CD4-positive, alpha-beta memory T cell (primary cell): ENCODE measurements around the gene ALDH1A1. TPM values are rescaled to one million over a fixed set of nuclear protein-coding genes. Genes with fewer than 3 reads are reported as not detected.

ENCODE experiments used
- CTCF ChIA-PET: fragments of 350-600 bp; sonication (Branson Sonifier 250); formaldehyde crosslinking; loops from one replicate; lab custom pipeline; 2021; ENCODE audit warnings: inconsistent platforms; ENCODE audit not compliant: partially characterized antibody; lab: Charles Lee
- POLR2A ChIA-PET: fragments of 350-600 bp; sonication (Branson Sonifier 250); formaldehyde crosslinking; loops from one replicate; lab custom pipeline; 2021; ENCODE audit not compliant: partially characterized antibody; lab: Charles Lee
- DNase-seq, 5 donors: peaks; one replicate each; pipeline versions ENCODE4 v3.0.0 to v3.0.0-alpha.2; 2020 to 2022; ENCODE audit warnings: mixed read lengths in 1 of 5
- H3K27ac ChIP-seq: one replicate; pipeline ENCODE4 v1.7.0; 2013; ENCODE audit warnings: low read depth, low read length
- H3K27me3 ChIP-seq: 2 replicates; pipeline ENCODE4 v1.7.0; 2013; ENCODE audit warnings: mild to moderate bottlenecking, low read length, moderate library complexity; ENCODE audit not compliant: insufficient read depth
- H3K36me3 ChIP-seq: 2 replicates; pipeline ENCODE4 v1.7.0; 2013; ENCODE audit warnings: mild to moderate bottlenecking, low read length, moderate library complexity; ENCODE audit not compliant: insufficient read depth
- H3K4me1 ChIP-seq: 2 replicates; pipeline ENCODE4 v1.7.0; 2013; ENCODE audit warnings: mild to moderate bottlenecking, low read length, moderate library complexity; ENCODE audit not compliant: insufficient read depth
- H3K4me3 ChIP-seq, 2 donors: one replicate each; pipeline ENCODE4 v1.7.0; 2013; ENCODE audit warnings: low read length in 2 of 2, mild to moderate bottlenecking in 1 of 2
- H3K9me3 ChIP-seq, 2 donors: one replicate each; pipeline ENCODE4 v1.7.0; 2013; ENCODE audit warnings: low read length in 2 of 2, control low read depth in 1 of 2; ENCODE audit not compliant: control insufficient read depth in 1 of 2
- H3K27ac Mint-ChIP-seq, 7 donors: one replicate each; pipeline ENCODE4 v1.8.0; 2020 to 2021; ENCODE audit warnings: mixed read lengths in 7 of 7, mild to moderate bottlenecking in 6 of 7, inconsistent platforms in 3 of 7, moderate library complexity in 3 of 7
- H3K27me3 Mint-ChIP-seq, 2 donors: one replicate each; pipeline ENCODE4 v1.8.0; 2020 to 2021; ENCODE audit warnings: mixed read lengths in 2 of 2
- H3K36me3 Mint-ChIP-seq, 2 donors: one replicate each; pipeline ENCODE4 v1.8.0; 2020 to 2021; ENCODE audit warnings: mixed read lengths in 2 of 2, inconsistent platforms in 1 of 2, mild to moderate bottlenecking in 1 of 2
- H3K4me1 Mint-ChIP-seq, 4 donors: one replicate each; pipeline ENCODE4 v1.8.0; 2020 to 2021; ENCODE audit warnings: mixed read lengths in 4 of 4, mild to moderate bottlenecking in 1 of 4
- H3K4me3 Mint-ChIP-seq, 8 donors: one replicate each; pipeline ENCODE4 v1.8.0; 2020 to 2021; ENCODE audit warnings: mixed read lengths in 8 of 8, mild to moderate bottlenecking in 7 of 8, moderate library complexity in 6 of 8, inconsistent platforms in 3 of 8
- H3K9me3 Mint-ChIP-seq, 8 donors: one replicate each; pipeline ENCODE4 v1.8.0; 2020 to 2021; ENCODE audit warnings: mixed read lengths in 8 of 8, mild to moderate bottlenecking in 5 of 8, inconsistent platforms in 3 of 8, moderate library complexity in 1 of 8
- intact Hi-C: fragments of 100-400 bp; cut with micrococcal nuclease; formaldehyde crosslinking; loops from one replicate; pipeline ENCODE4 v1.15.1; 2023
- polyA plus RNA-seq, 2 donors: library from polyadenylated mRNA; unstranded; fragments of 300-500 nt; fragmentation: Illumina TruSeq; gene quantifications; one replicate each; pipeline ENCODE4 v1.2.3, GENCODE V29; 2021
- total RNA-seq, 2 experiments: library from RNA; stranded (reverse); gene quantifications; one replicate each; pipeline ENCODE4 v1.2.3, GENCODE V29; 2021

ALDH1A1 gene
- total and polyA plus RNA-seq, 4 experiments from 2014 or later = 0.44 to 1.2 TPM; not detected in 2

- Mint-ChIP-seq H3K4me3 (no peak overlapping the region), H3K36me3 (no peaks in the 10 kb centered on the region), H3K4me1 (peaks cover 0 to 8% (median 4%) of the 10 kb centered on the region in 4 donors), H3K9me3 (no peaks in the 10 kb centered on the region), H3K27ac (no peak overlapping the region), H3K27me3 (peaks cover 4 to 6% of the 10 kb centered on the region in 2 donors)
- Histone ChIP-seq H3K9me3 (no peaks in the 10 kb centered on the region), H3K36me3 (no peaks in the 10 kb centered on the region), H3K4me3 (no peak overlapping the region), H3K27me3 (no peaks in the 10 kb centered on the region), H3K27ac (no peak overlapping the region), H3K4me1 (no peaks in the 10 kb centered on the region)
- ChIA-PET CTCF (no interaction called here), POLR2A (no interaction called here)
- DNase-seq = no peak
- intact Hi-C loops = no loop called here
Measured at GRCh38 chr9:72991772-72992171, 38.9 kb upstream of the ALDH1A1 start.

GRCh38 chr9:72990397-72991182 lies 37.7 kb upstream of the ALDH1A1 start:
- Mint-ChIP-seq H3K27me3 (peaks cover 4 to 8% of the 10 kb centered on the region in 2 donors), H3K36me3 (no peaks in the 10 kb centered on the region), H3K4me3 (no peak overlapping the region), H3K9me3 (no peaks in the 10 kb centered on the region), H3K4me1 (peaks cover 0 to 8% (median 4%) of the 10 kb centered on the region in 4 donors), H3K27ac (no peak overlapping the region)
- no peaks in the 10 kb centered on the region for H3K4me1 ChIP-seq
- H3K36me3 ChIP-seq = no peaks in the 10 kb centered on the region
- no peak overlapping the region for H3K27ac ChIP-seq
- intact Hi-C loops = no loop called here
- H3K27me3 ChIP-seq = no peaks in the 10 kb centered on the region
- H3K9me3 ChIP-seq = no peaks in the 10 kb centered on the region
- DNase-seq = no peak
- ChIA-PET POLR2A (no interaction called here), CTCF (no interaction called here)
- H3K4me3 ChIP-seq = no peak overlapping the region

- no peaks in the 10 kb centered on the region for H3K36me3 ChIP-seq
- Mint-ChIP-seq H3K9me3 (no peaks in the 10 kb centered on the region), H3K36me3 (no peaks in the 10 kb centered on the region), H3K4me1 (no peaks in the 10 kb centered on the region), H3K4me3 (no peak overlapping the region), H3K27me3 (peaks cover 0 to 7% of the 10 kb centered on the region in 2 donors), H3K27ac (no peak overlapping the region)
- ChIA-PET POLR2A (no interaction called here), CTCF (interaction anchor here (0.6 kb wide), 1 partner anchor 36 kb away, joined by 4 read pairs; no protein-coding TSS in a partner anchor)
- H3K27me3 ChIP-seq = no peaks in the 10 kb centered on the region
- intact Hi-C loops = no loop called here
- no peak overlapping the region for H3K4me3 ChIP-seq
- no peaks in the 10 kb centered on the region for H3K9me3 ChIP-seq
- H3K27ac ChIP-seq = no peak overlapping the region
- no peaks in the 10 kb centered on the region for H3K4me1 ChIP-seq
- no peak for DNase-seq
Measured at GRCh38 chr9:72986522-72987116, 33.8 kb upstream of the ALDH1A1 start.

- CTCF ChIA-PET = no interaction called here
- Histone ChIP-seq H3K36me3 (no peaks in the 10 kb centered on the region), H3K9me3 (no peaks in the 10 kb centered on the region), H3K4me1 (no peaks in the 10 kb centered on the region), H3K27ac (no peak overlapping the region), H3K4me3 (no peak overlapping the region), H3K27me3 (no peaks in the 10 kb centered on the region)
- no peaks in the 10 kb centered on the region for H3K36me3 Mint-ChIP-seq
- H3K4me1 Mint-ChIP-seq = no peaks in the 10 kb centered on the region
- H3K4me3 Mint-ChIP-seq = no peak overlapping the region
- intact Hi-C loops = no loop called here
- no peaks in the 10 kb centered on the region for H3K9me3 Mint-ChIP-seq
- POLR2A ChIA-PET = no interaction called here
- peaks cover 2 to 7% of the 10 kb centered on the region in 2 donors for H3K27me3 Mint-ChIP-seq
- no peak for DNase-seq
- no peak overlapping the region for H3K27ac Mint-ChIP-seq
Measured at GRCh38 chr9:72985746-72986145, 32.9 kb upstream of the ALDH1A1 start.

- Histone ChIP-seq H3K36me3 (no peaks in the 10 kb centered on the region), H3K9me3 (no peaks in the 10 kb centered on the region), H3K4me1 (no peaks in the 10 kb centered on the region), H3K27me3 (no peaks in the 10 kb centered on the region), H3K27ac (no peak overlapping the region), H3K4me3 (no peak overlapping the region)
- intact Hi-C loops = no loop called here
- Mint-ChIP-seq H3K36me3 (no peaks in the 10 kb centered on the region), H3K4me3 (no peak overlapping the region), H3K9me3 (no peaks in the 10 kb centered on the region), H3K27ac (no peak overlapping the region), H3K4me1 (no peaks in the 10 kb centered on the region), H3K27me3 (peaks cover 2 to 7% of the 10 kb centered on the region in 2 donors)
- POLR2A ChIA-PET = no interaction called here
- CTCF ChIA-PET = no interaction called here
- no peak for DNase-seq
Measured at GRCh38 chr9:72984991-72985390, 32.1 kb upstream of the ALDH1A1 start.

- no peak overlapping the region for H3K27ac ChIP-seq
- H3K4me3 ChIP-seq = no peak overlapping the region
- ChIA-PET POLR2A (no interaction called here), CTCF (interaction anchor here (1.1 kb wide), 1 partner anchor 38 kb away, joined by 3 read pairs; no protein-coding TSS in a partner anchor)
- no peak for DNase-seq
- Mint-ChIP-seq H3K4me1 (no peaks in the 10 kb centered on the region), H3K27ac (no peak overlapping the region), H3K27me3 (peaks cover 2 to 7% of the 10 kb centered on the region in 2 donors), H3K36me3 (no peaks in the 10 kb centered on the region), H3K4me3 (no peak overlapping the region), H3K9me3 (no peaks in the 10 kb centered on the region)
- H3K4me1 ChIP-seq = no peaks in the 10 kb centered on the region
- intact Hi-C loops = no loop called here
- no peaks in the 10 kb centered on the region for H3K27me3 ChIP-seq
- no peaks in the 10 kb centered on the region for H3K9me3 ChIP-seq
- no peaks in the 10 kb centered on the region for H3K36me3 ChIP-seq
Measured at GRCh38 chr9:72984226-72984947, 31.5 kb upstream of the ALDH1A1 start.

GRCh38 chr9:72983512-72984225 lies 30.8 kb upstream of the ALDH1A1 start:
- Mint-ChIP-seq H3K9me3 (no peaks in the 10 kb centered on the region), H3K4me1 (no peaks in the 10 kb centered on the region), H3K27ac (no peak overlapping the region), H3K27me3 (peaks cover 2 to 7% of the 10 kb centered on the region in 2 donors), H3K4me3 (no peak overlapping the region), H3K36me3 (no peaks in the 10 kb centered on the region)
- no peaks in the 10 kb centered on the region for H3K36me3 ChIP-seq
- H3K4me3 ChIP-seq = no peak overlapping the region
- intact Hi-C loops = no loop called here
- H3K9me3 ChIP-seq = no peaks in the 10 kb centered on the region
- H3K4me1 ChIP-seq = no peaks in the 10 kb centered on the region
- POLR2A ChIA-PET = no interaction called here
- no peak overlapping the region for H3K27ac ChIP-seq
- no peaks in the 10 kb centered on the region for H3K27me3 ChIP-seq
- no peak for DNase-seq
- CTCF ChIA-PET = interaction anchor here (1.1 kb wide), 1 partner anchor 38 kb away, joined by 3 read pairs; no protein-coding TSS in a partner anchor
